Lower lobe of right lung (tissue), 2 donors: ENCODE data around the gene APOE. TPM values are rescaled to one million over a fixed set of nuclear protein-coding genes. Genes with fewer than 3 reads are reported as not detected.

Source experiments
- ATAC-seq, 2 donors: fragments of 200-7000 bp; cut with Tn5 transposase; one replicate each; pipeline ENCODE4 v1.9.1; 2020 to 2022; ENCODE audit warnings: mild to moderate bottlenecking in 2 of 2, moderate library complexity in 2 of 2
- DNase-seq: peaks from one replicate; pipeline ENCODE4 v3.0.0-alpha.2; 2020
- H3K27ac ChIP-seq: fragments of 200-600 bp; one replicate; pipeline ENCODE4 v1.8.0; 2022
- H3K27me3 ChIP-seq: fragments of 200-600 bp; one replicate; pipeline ENCODE4 v1.8.0; 2022; ENCODE audit warnings: low read depth
- H3K36me3 ChIP-seq: fragments of 200-600 bp; one replicate; pipeline ENCODE4 v1.8.0; 2022; ENCODE audit warnings: mild to moderate bottlenecking
- H3K4me1 ChIP-seq: fragments of 200-600 bp; one replicate; pipeline ENCODE4 v1.8.0; 2022
- H3K4me3 ChIP-seq: fragments of 200-600 bp; one replicate; pipeline ENCODE4 v1.8.0; 2022; ENCODE audit warnings: mild to moderate bottlenecking
- H3K9me3 ChIP-seq: fragments of 200-600 bp; one replicate; pipeline ENCODE4 v1.8.0; 2022
- CTCF ChIP-seq: fragments of 200-600 bp; IDR thresholded peaks from one replicate; pipeline ENCODE4 v1.8.0; 2022; ENCODE audit warnings: antibody characterized with exemption, mild to moderate bottlenecking
- intact Hi-C: fragments of 100-400 bp; cut with DNase I; formaldehyde crosslinking; loops from one replicate; pipeline ENCODE4 v1.11.0; 2022
- total RNA-seq: library from RNA; stranded (reverse); fragmentation: NEBNext Ultra II Directional; extraction: Animal tissue kit (Norgen Biotek cat#: 25700); gene quantifications from one replicate; pipeline ENCODE4 v1.2.1, GENCODE V29; 2021
- donor health status: DM: no; HTN: yes; CAD: no; lungs with severe emphysema.

APOE gene
- total RNA-seq, 1 donor from 2014 or later, result 447 TPM

- H3K36me3 ChIP-seq, result peaks cover 10% of the 10 kb centered on the region
- TF ChIP-seq CTCF, result no peak
- intact Hi-C loops, result no loop called here
- peak; percentile 98 for ATAC-seq
- peak within 1 kb of the TSS; percentile 90 for H3K27ac ChIP-seq
- no peaks in the 10 kb centered on the region for H3K27me3 ChIP-seq
- peak within 1 kb of the TSS; percentile 85 for H3K4me3 ChIP-seq
- H3K9me3 ChIP-seq, result no peaks in the 10 kb centered on the region
- H3K4me1 ChIP-seq, result peaks cover 42% of the 10 kb centered on the region
- DNase-seq, result peak; percentile 98
These were observed 49.3 kb downstream of the APOE start, which contains the start of gene CLPTM1 for GRCh38 chr19:44954649-44955504. TSS of gene CLPTM1 (plus strand) at chr19:44955380. CDS start at chr19:44955396, 16 bp downstream.

DNA sequence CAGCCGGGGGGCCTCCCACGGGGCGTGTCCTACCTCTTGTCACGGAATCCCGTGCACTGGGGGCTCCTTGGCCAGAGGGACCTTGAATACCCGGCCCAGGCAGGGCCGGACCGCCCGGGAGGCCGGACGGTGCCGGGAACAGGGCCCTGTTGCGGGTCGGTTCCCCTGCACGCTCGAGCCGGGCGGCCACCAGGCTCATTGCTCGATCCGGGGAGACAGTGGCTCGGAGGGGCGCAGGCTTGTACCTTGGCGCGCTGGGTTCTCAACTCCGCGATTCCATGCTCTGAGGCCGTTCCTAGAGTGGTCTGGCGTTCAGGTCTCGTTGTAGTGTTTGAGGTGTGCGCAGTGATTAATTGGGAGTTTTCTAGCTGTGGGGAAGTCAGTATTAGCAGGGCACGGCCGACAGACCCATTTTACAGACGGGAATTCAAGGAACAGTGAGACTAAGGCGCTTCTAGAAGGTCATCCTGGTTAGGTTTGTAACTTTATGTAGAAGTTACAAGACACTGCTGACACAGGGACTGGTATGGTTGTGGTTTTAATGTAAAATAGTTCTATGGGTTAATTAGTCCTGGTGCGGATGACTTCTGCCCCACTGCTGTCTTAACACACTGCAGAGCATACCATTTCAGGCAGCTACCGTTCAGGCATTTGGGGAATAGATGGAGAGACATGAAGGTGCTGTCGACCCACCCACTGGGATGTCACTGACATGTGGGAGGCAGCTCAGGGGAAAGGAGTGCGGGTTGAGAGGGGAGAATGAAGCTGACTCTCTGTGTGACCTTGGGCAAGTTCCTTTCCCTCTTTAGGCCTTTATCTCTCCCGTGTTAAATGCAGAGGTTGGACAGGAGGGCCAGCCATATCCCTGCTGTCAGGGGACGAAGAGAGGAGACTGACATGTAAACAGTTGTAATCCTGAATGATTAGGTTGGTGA is 50.2 kb downstream of the APOE start:
- TF ChIP-seq CTCF, result no peak
- intact Hi-C loops, result no loop called here
- Histone ChIP-seq H3K9me3 (no peaks in the 10 kb centered on the region), H3K36me3 (peaks cover 7% of the 10 kb centered on the region), H3K4me1 (peaks cover 42% of the 10 kb centered on the region), H3K4me3 (peak overlapping the region; percentile 85), H3K27me3 (no peaks in the 10 kb centered on the region), H3K27ac (peak overlapping the region; percentile 90)
- DNase-seq (no peak), ATAC-seq (peak in 1 of 2 donors; percentile 48)

- Histone ChIP-seq H3K4me1 (peaks cover 33% of the 10 kb centered on the region), H3K27ac (no peak overlapping the region)
- ATAC-seq, result no peak
These were observed 51.9 kb downstream of the APOE start for GRCh38 chr19:44957526-44957925.

DNA sequence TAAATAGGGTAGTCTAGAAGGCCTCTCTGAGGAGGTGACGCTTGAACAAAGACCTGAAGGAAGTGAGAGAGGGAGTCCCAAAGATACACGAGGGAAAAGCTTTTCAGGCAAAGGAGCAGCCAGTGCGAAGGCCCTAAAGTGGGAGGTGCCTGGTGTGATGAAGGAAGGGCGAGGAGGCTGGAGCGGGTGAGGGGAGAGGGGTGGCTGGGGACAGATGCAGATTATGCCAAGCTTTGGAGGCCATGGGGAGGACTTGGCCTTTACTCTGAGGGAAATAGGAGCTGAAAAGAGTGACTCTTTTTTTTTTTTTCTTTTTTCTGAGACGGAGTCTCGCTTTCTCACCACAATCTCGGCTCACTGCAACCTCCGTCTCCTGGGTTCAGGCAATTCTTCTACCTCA is 52.5 kb downstream of the APOE start:
- no peak overlapping the region for H3K4me3 ChIP-seq
- no peak for ATAC-seq
- intact Hi-C loops, result no loop called here

More at GRCh38 chr19:44957526-44957925, 51.9 kb downstream of the APOE start:
- Histone ChIP-seq H3K36me3 (peaks cover 24% of the 10 kb centered on the region), H3K9me3 (no peaks in the 10 kb centered on the region), H3K27me3 (no peaks in the 10 kb centered on the region), H3K4me3 (no peak overlapping the region)
- no peak for TF ChIP-seq CTCF
- intact Hi-C loops, result no loop called here
- no peak for DNase-seq

More for the DNA sequence above, 52.5 kb downstream of the APOE start:
- no peaks in the 10 kb centered on the region for H3K27me3 ChIP-seq
- peaks cover 33% of the 10 kb centered on the region for H3K4me1 ChIP-seq
- no peak for TF ChIP-seq CTCF
- H3K36me3 ChIP-seq, result peaks cover 28% of the 10 kb centered on the region
- H3K27ac ChIP-seq, result no peak overlapping the region
- DNase-seq, result no peak
- no peaks in the 10 kb centered on the region for H3K9me3 ChIP-seq

Other genes starting within 250 kb of the APOE start
- gene CEACAM19, start 234.3 kb upstream of the APOE start, total RNA-seq, result 7.7 TPM
- not detected for gene CEACAM16, start 206.6 kb upstream of the APOE start, total RNA-seq
- 41.0 TPM for gene BCL3, start 157.1 kb upstream of the APOE start, total RNA-seq
- gene CBLC, start 127.9 kb upstream of the APOE start, total RNA-seq, result 2.3 TPM
- 205 TPM for gene BCAM, start 96.7 kb upstream of the APOE start, total RNA-seq
- 75.1 TPM for gene NECTIN2, start 59.5 kb upstream of the APOE start, total RNA-seq
- 40.8 TPM for gene TOMM40, start 14.5 kb upstream of the APOE start, total RNA-seq
- 816 TPM for gene APOC1, start 8.8 kb downstream of the APOE start, total RNA-seq
- 0.68 TPM for gene APOC4, start 36.4 kb downstream of the APOE start, total RNA-seq
- 30.2 TPM for gene APOC2, start 40.3 kb downstream of the APOE start, total RNA-seq
- 104 TPM for gene CLPTM1, start 49.6 kb downstream of the APOE start, total RNA-seq
- gene RELB, start 95.7 kb downstream of the APOE start, total RNA-seq, result 12.2 TPM
- gene CLASRP, start 133.2 kb downstream of the APOE start, total RNA-seq, result 71.7 TPM
- 1.7 TPM for gene ZNF296, start 170.7 kb downstream of the APOE start, total RNA-seq
- gene GEMIN7, start 173.5 kb downstream of the APOE start, total RNA-seq, result 16.1 TPM
- gene PPP1R37, start 187.4 kb downstream of the APOE start, total RNA-seq, result 29.1 TPM